K562 (cell line): ENCODE measurements around the gene S100A6. TPM values are rescaled to one million over a fixed set of nuclear protein-coding genes. Genes with fewer than 3 reads are reported as not detected.

Experiments
- ARID1B ChIP-seq: fragments of 450-650 bp; IDR thresholded peaks from 2 replicates; pipeline ENCODE4 v1.6.1; 2016; ENCODE audit warnings: antibody characterized with exemption, mild to moderate bottlenecking, inconsistent platforms
- BACH1 ChIP-seq: fragments of 200-800 bp; sonication (Bioruptor generic); IDR thresholded peaks from 2 replicates; pipeline ENCODE4 v1.6.1; 2016; ENCODE audit warnings: missing genetic modification characterization, missing compliant biosample characterization
- CC2D1A ChIP-seq: fragments of 450-650 bp; IDR thresholded peaks from 2 replicates; pipeline ENCODE4 v1.6.1; 2017; ENCODE audit warnings: mild to moderate bottlenecking
- COPS2 ChIP-seq: fragments of 450-650 bp; conservative IDR thresholded peaks from 2 replicates; pipeline ENCODE4 v1.6.1; 2016; ENCODE audit warnings: mild to moderate bottlenecking, moderate library complexity
- DEAF1 ChIP-seq: fragments of 450-650 bp; formaldehyde crosslinking; IDR thresholded peaks from 2 replicates; pipeline ENCODE4 v1.4.0; 2020; ENCODE audit warnings: mild to moderate bottlenecking, moderate library complexity
- DIDO1 ChIP-seq: fragments of 450-650 bp; IDR thresholded peaks from 2 replicates; pipeline ENCODE4 v1.6.1; 2016; ENCODE audit warnings: low read depth, missing biosample characterization, missing genetic modification characterization
- ETS1 ChIP-seq: conservative IDR thresholded peaks from 2 replicates; pipeline ENCODE4 v1.6.1; 2011; ENCODE audit warnings: low read depth, mild to moderate bottlenecking, low read length; ENCODE audit not compliant: control insufficient read depth
- HES1 ChIP-seq: fragments of 450-650 bp; IDR thresholded peaks from 2 replicates; pipeline ENCODE4 v1.6.1; 2016; ENCODE audit warnings: low read depth, mild to moderate bottlenecking, moderate library complexity
- ILK ChIP-seq: fragments of 450-650 bp; IDR thresholded peaks from 2 replicates; pipeline ENCODE4 v1.6.1; 2016; ENCODE audit warnings: missing genetic modification characterization, low read depth, mild to moderate bottlenecking, missing compliant biosample characterization, moderate library complexity, borderline replicate concordance
- JUN ChIP-seq, 2 experiments: sonication (generic) in 1 of 2; formaldehyde crosslinking in 1 of 2; IDR thresholded peaks; 2 replicates each; pipeline versions ENCODE4 v1.6.1 to v1.8.0; 2012 to 2022; ENCODE audit warnings: borderline replicate concordance in 2 of 2, mild to moderate bottlenecking in 2 of 2, improper control_type of control experiment in 1 of 2, low read depth in 1 of 2, low read length in 1 of 2, missing genetic modification reagents in 1 of 2
- MAFG ChIP-seq: fragments of 450-650 bp; conservative IDR thresholded peaks from 2 replicates; pipeline ENCODE4 v1.6.1; 2016; ENCODE audit warnings: missing genetic modification characterization, missing compliant biosample characterization
- POLR2A ChIP-seq: fragments of 450-650 bp; conservative IDR thresholded peaks from 2 replicates; pipeline ENCODE4 v1.6.1; 2016
- RBM25 ChIP-seq: fragments of 200-400 bp; formaldehyde crosslinking; IDR thresholded peaks from 2 replicates; pipeline ENCODE4 v1.6.1; 2018; ENCODE audit warnings: low read length, low read depth, moderate library complexity; ENCODE audit not compliant: severe bottlenecking
- SETDB1 ChIP-seq: IDR thresholded peaks from one replicate; pipeline ENCODE4 v1.6.1; 2012; ENCODE audit warnings: low read length, control low read depth, inconsistent platforms
- SRF ChIP-seq, 2 experiments: fragments of 250-450, 450-650 bp in 1 of 2; sonication (Bioruptor Pico) in 1 of 2; sonication (generic) in 1 of 2; formaldehyde crosslinking; IDR thresholded peaks; 2 replicates each; pipeline versions ENCODE4 v1.5.0 to v1.5.1; 2020 to 2022; ENCODE audit warnings: mild to moderate bottlenecking in 1 of 2, missing genetic modification reagents in 1 of 2
- ZFP91 ChIP-seq: sonication (generic); formaldehyde crosslinking; IDR thresholded peaks from 2 replicates; pipeline ENCODE4 v1.8.0; 2022; ENCODE audit warnings: mild to moderate bottlenecking, missing genetic modification reagents
- ZNF134 ChIP-seq: fragments of 250-450 bp; sonication (Bioruptor Pico); conservative IDR thresholded peaks from 2 replicates; pipeline ENCODE4 v1.4.0; 2020
- ZNF217 ChIP-seq: sonication (generic); formaldehyde crosslinking; IDR thresholded peaks from 2 replicates; pipeline ENCODE4 v1.8.0; 2022; ENCODE audit warnings: mild to moderate bottlenecking, missing genetic modification reagents
- ZNF41 ChIP-seq: fragments of 250-450 bp; sonication (Bioruptor Pico); conservative IDR thresholded peaks from 2 replicates; pipeline ENCODE4 v1.4.0; 2020; ENCODE audit warnings: mild to moderate bottlenecking
- ZNF561 ChIP-seq: fragments of 450-650 bp; formaldehyde crosslinking; conservative IDR thresholded peaks from 2 replicates; pipeline ENCODE4 v1.4.0; 2020; ENCODE audit warnings: mild to moderate bottlenecking, moderate library complexity
- ZNF764 ChIP-seq: fragments of 250-450 bp; sonication (Bioruptor Pico); IDR thresholded peaks from 2 replicates; pipeline ENCODE4 v1.4.0; 2020; ENCODE audit warnings: low read depth, mild to moderate bottlenecking, moderate library complexity
- polyA plus RNA-seq, 8 experiments: library from polyadenylated mRNA; depleted of rRNA in 4 of 8; stranded (reverse) in 5 of 8; unstranded in 3 of 8; fragments of >200 nt; fragmentation: Nextera tagmentation in 2 of 8; fragmentation: Illumina TruSeq in 1 of 8; extraction: Ambion mirVana in 2 of 8; extraction: Trizol in 1 of 8; gene quantifications; 2 replicates each; pipeline versions ENCODE4 v1.2.1 to v1.2.3, GENCODE V29; 2011 to 2014; ENCODE audit warnings: inconsistent platforms in 1 of 8, missing spikeins in 1 of 8
- total RNA-seq, 7 experiments: library from RNA; depleted of rRNA in 6 of 7; stranded (reverse); fragments of >200 nt in 6 of 7; fragmentation: Illumina TruSeq in 2 of 7; extraction: Trizol in 2 of 7; gene quantifications; 2 replicates each; pipeline versions ENCODE4 v1.2.1 to v1.2.3, GENCODE V29; 2011 to 2021; ENCODE audit warnings: low replicate concordance in 1 of 7

S100A6 gene
- total and polyA plus RNA-seq, 9 of the 15 experiments (the other 6 are each of a cell fraction or from before 2014, with no cell fraction given), result 9.8 to 66.5 (median 23.2) TPM

- TF ChIP-seq ETS1, result 0 out of 2 replicates have a peak, but pooled peaks have one; percentile 46
- no peak for TF ChIP-seq ZNF217
- no peak for TF ChIP-seq MAFG (tag)
- no peak for TF ChIP-seq ZFP91
- peak; percentile 84 for TF ChIP-seq DEAF1
- TF ChIP-seq BACH1 (tag), result no peak
- TF ChIP-seq ZNF41 (CRISPR knock-in tag), result no peak
- no peak for TF ChIP-seq ARID1B
- TF ChIP-seq ZNF561 (CRISPR knock-in tag), result no peak
- peak; percentile 88 for TF ChIP-seq CC2D1A
- no peak for TF ChIP-seq ZNF764 (CRISPR knock-in tag)
- no peak for TF ChIP-seq HES1
- no peak for TF ChIP-seq DIDO1 (tag)
- TF ChIP-seq ILK (tag), result no peak
- TF ChIP-seq SETDB1, result no peak
- no peak for TF ChIP-seq ZNF134 (CRISPR knock-in tag)
- TF ChIP-seq POLR2A, result no peak
- no peak for TF ChIP-seq RBM25
- TF ChIP-seq COPS2, result no peak
- TF ChIP-seq SRF (CRISPR knock-in tag; IDR thresholded peaks at IDR 0.05), result no peak
- 0 out of 2 replicates have a peak, but pooled peaks have one; percentile 32 for TF ChIP-seq JUN (IDR thresholded peaks at IDR 0.05; ENCODE audit: borderline replicate concordance, low read depth, low read length)
- TF ChIP-seq JUN (CRISPR knock-in tag; IDR thresholded peaks at IDR 0.05; ENCODE audit: borderline replicate concordance), result no peak
Measured at GRCh38 chr1:153510984-153511410, 24.8 kb downstream of the S100A6 start (continued).
